Nephron (organoid): ENCODE data around the gene CARHSP1.

Experiments used
- H3K27ac Mint-ChIP-seq, 3 experiments: 2 replicates each; pipeline ENCODE4 v1.8.0; 2020; ENCODE audit warnings: mixed read lengths in 3 of 3, mild to moderate bottlenecking in 2 of 3, moderate library complexity in 1 of 3
- H3K27me3 Mint-ChIP-seq: 2 replicates; pipeline ENCODE4 v1.8.0; 2021; ENCODE audit warnings: low read depth, mild to moderate bottlenecking, moderate library complexity, mixed read lengths
- H3K36me3 Mint-ChIP-seq: 2 replicates; pipeline ENCODE4 v1.8.0; 2020; ENCODE audit warnings: low read depth, mixed read lengths
- H3K4me1 Mint-ChIP-seq: 2 replicates; pipeline ENCODE4 v1.8.0; 2020; ENCODE audit warnings: mixed read lengths
- H3K4me3 Mint-ChIP-seq, 3 experiments: 2 replicates each; pipeline ENCODE4 v1.8.0; 2020; ENCODE audit warnings: mild to moderate bottlenecking in 3 of 3, mixed read lengths in 3 of 3, moderate library complexity in 2 of 3
- H3K9me3 Mint-ChIP-seq: 2 replicates; pipeline ENCODE4 v1.8.0; 2020; ENCODE audit warnings: mixed read lengths
- CTCF ChIP-seq, 3 experiments: fragments of 200-600 bp; sonication (generic); IDR thresholded peaks; one replicate each; pipeline ENCODE4 v1.5.0; 2021; ENCODE audit warnings: antibody characterized with exemption in 3 of 3; ENCODE audit not compliant: unreplicated experiment in 3 of 3

The CARHSP1 gene

GRCh38 chr16:8904018-8904430 is 35.2 kb upstream of the CARHSP1 start:
- no peak for TF ChIP-seq CTCF (IDR thresholded peaks at IDR 0.05; ENCODE audit: unreplicated experiment in 3 of 3)
- Mint-ChIP-seq H3K4me3 (no peak overlapping the region), H3K9me3 (no peaks in the 10 kb centered on the region), H3K27ac (no peak overlapping the region), H3K27me3 (no peaks in the 10 kb centered on the region), H3K36me3 (peaks cover 80% of the 10 kb centered on the region), H3K4me1 (no peaks in the 10 kb centered on the region)

GRCh38 chr16:8903004-8903403 is 34.2 kb upstream of the CARHSP1 start:
- H3K4me3 Mint-ChIP-seq: no peak overlapping the region
- no peak for TF ChIP-seq CTCF (IDR thresholded peaks at IDR 0.05; ENCODE audit: unreplicated experiment in 3 of 3)
- no peak overlapping the region for H3K27ac Mint-ChIP-seq
- H3K4me1 Mint-ChIP-seq: no peaks in the 10 kb centered on the region
- no peaks in the 10 kb centered on the region for H3K9me3 Mint-ChIP-seq
- no peaks in the 10 kb centered on the region for H3K27me3 Mint-ChIP-seq
- H3K36me3 Mint-ChIP-seq: peaks cover 84% of the 10 kb centered on the region

- Mint-ChIP-seq H3K9me3 (no peaks in the 10 kb centered on the region), H3K27ac (peak overlapping the region in 1 of 3 experiments; percentile 22), H3K4me1 (no peaks in the 10 kb centered on the region), H3K27me3 (no peaks in the 10 kb centered on the region), H3K4me3 (no peak overlapping the region), H3K36me3 (peaks cover 87% of the 10 kb centered on the region)
- no peak for TF ChIP-seq CTCF (IDR thresholded peaks at IDR 0.05; ENCODE audit: unreplicated experiment in 3 of 3)
These were observed 32.6 kb upstream of the CARHSP1 start for GRCh38 chr16:8901320-8901861.

- H3K36me3 Mint-ChIP-seq: peaks cover 82% of the 10 kb centered on the region
- H3K4me3 Mint-ChIP-seq: no peak overlapping the region
- no peak for TF ChIP-seq CTCF (IDR thresholded peaks at IDR 0.05; ENCODE audit: unreplicated experiment in 3 of 3)
- no peaks in the 10 kb centered on the region for H3K27me3 Mint-ChIP-seq
- H3K4me1 Mint-ChIP-seq: no peaks in the 10 kb centered on the region
- no peak overlapping the region for H3K27ac Mint-ChIP-seq
- no peaks in the 10 kb centered on the region for H3K9me3 Mint-ChIP-seq
These were observed 31.5 kb upstream of the CARHSP1 start for GRCh38 chr16:8900343-8900742.

- H3K27me3 Mint-ChIP-seq: no peaks in the 10 kb centered on the region
- H3K27ac Mint-ChIP-seq: no peak overlapping the region
- H3K36me3 Mint-ChIP-seq: peaks cover 82% of the 10 kb centered on the region
- no peak for TF ChIP-seq CTCF (IDR thresholded peaks at IDR 0.05; ENCODE audit: unreplicated experiment in 3 of 3)
- no peaks in the 10 kb centered on the region for H3K4me1 Mint-ChIP-seq
- H3K9me3 Mint-ChIP-seq: no peaks in the 10 kb centered on the region
- no peak overlapping the region for H3K4me3 Mint-ChIP-seq
These were observed 31.0 kb upstream of the CARHSP1 start for GRCh38 chr16:8899709-8900317.
